Karpas-422 (cell line): ENCODE measurements around the gene RYR2. TPM values are rescaled to one million over a fixed set of nuclear protein-coding genes. Genes with fewer than 3 reads are reported as not detected.

ENCODE experiments used
- DNase-seq: peaks from one replicate; pipeline ENCODE4 v3.0.0-alpha.2; 2015
- H2AFZ ChIP-seq: fragments of 200-600 bp; sonication (generic); 2 replicates; pipeline ENCODE4 v1.6.1; 2014; ENCODE audit warnings: antibody characterized with exemption, low read length, mixed read lengths
- H3K27ac ChIP-seq: fragments of 200-600 bp; sonication (generic); 2 replicates; pipeline ENCODE4 v1.5.1; 2014; ENCODE audit warnings: mild to moderate bottlenecking, low read length, moderate library complexity
- H3K27me3 ChIP-seq: fragments of 200-600 bp; sonication (generic); 2 replicates; pipeline ENCODE4 v1.6.1; 2014; ENCODE audit warnings: low read length, mixed read lengths
- H3K36me3 ChIP-seq: fragments of 200-600 bp; sonication (generic); 2 replicates; pipeline ENCODE4 v1.6.1; 2014; ENCODE audit warnings: low read length, mixed read lengths; ENCODE audit not compliant: insufficient read depth
- H3K4me1 ChIP-seq: fragments of 200-600 bp; sonication (generic); 2 replicates; pipeline ENCODE4 v1.6.1; 2014; ENCODE audit warnings: mild to moderate bottlenecking, low read length, mixed read lengths
- H3K4me2 ChIP-seq: fragments of 200-600 bp; sonication (generic); 2 replicates; pipeline ENCODE4 v1.6.1; 2014; ENCODE audit warnings: low read length, low read depth, mild to moderate bottlenecking; ENCODE audit not compliant: poor library complexity, severe bottlenecking
- H3K4me3 ChIP-seq: fragments of 200-600 bp; sonication (generic); 2 replicates; pipeline ENCODE4 v1.5.1; 2014; ENCODE audit warnings: mild to moderate bottlenecking, antibody characterized with exemption, low read length, mixed read lengths
- H3K79me2 ChIP-seq: fragments of 200-600 bp; sonication (generic); 2 replicates; pipeline ENCODE4 v1.6.1; 2014; ENCODE audit warnings: mild to moderate bottlenecking, low read length, mixed read lengths
- H3K9ac ChIP-seq: fragments of 200-600 bp; sonication (generic); 2 replicates; pipeline ENCODE4 v1.6.0; 2014; ENCODE audit warnings: low read length
- H3K9me2 ChIP-seq: fragments of 200-600 bp; sonication (generic), shearing (Covaris generic); replicated peaks from 2 replicates; pipeline ENCODE4 v1.6.0; 2014; ENCODE audit warnings: mild to moderate bottlenecking, low read length, moderate library complexity; ENCODE audit not compliant: insufficient read depth
- H3K9me3 ChIP-seq: fragments of 300-700, 200-600 bp; sonication (generic); 2 replicates; pipeline ENCODE4 v1.6.1; 2014; ENCODE audit warnings: low read length, mixed read lengths
- H4K20me1 ChIP-seq: fragments of 200-600 bp; sonication (generic); 2 replicates; pipeline ENCODE4 v1.6.1; 2014; ENCODE audit warnings: mild to moderate bottlenecking, antibody characterized with exemption, low read length, low read depth; ENCODE audit not compliant: insufficient read depth
- total RNA-seq: library from RNA; depleted of rRNA; stranded (reverse); fragments of >200 nt; shearing (Covaris generic); gene quantifications from 2 replicates; pipeline ENCODE4 v1.2.3, GENCODE V29; 2014; ENCODE audit warnings: low replicate concordance

RYR2 gene
- total RNA-seq, 1 experiment from 2014 or later, result not detected

DNA sequence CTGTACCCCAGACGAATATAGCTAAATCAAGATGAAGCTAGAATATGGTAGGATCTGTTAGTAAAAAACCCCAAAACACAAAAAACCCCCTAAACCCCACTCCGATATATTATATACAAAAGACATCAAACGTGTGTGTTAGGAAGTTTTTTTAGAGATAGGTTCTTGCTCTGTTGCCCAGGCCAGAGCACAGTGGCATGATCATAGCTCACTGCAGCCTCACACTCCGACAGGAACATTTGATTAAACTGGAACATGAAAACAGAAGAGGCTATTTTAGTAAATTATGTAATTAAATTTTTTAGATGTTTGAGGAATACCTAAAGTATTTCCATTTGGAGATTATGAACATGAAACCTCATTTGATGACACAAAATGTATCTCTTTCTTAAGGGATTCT, 8.2 kb upstream of the RYR2 start:
- Histone ChIP-seq H3K36me3 (no peaks in the 10 kb centered on the region), H2AFZ (no peak overlapping the region), H3K9ac (no peak overlapping the region), H3K9me2 (no peaks in the 10 kb centered on the region), H3K4me1 (peaks cover 9% of the 10 kb centered on the region), H3K27me3 (no peaks in the 10 kb centered on the region), H3K4me3 (no peak overlapping the region), H4K20me1 (no peaks in the 10 kb centered on the region), H3K79me2 (no peaks in the 10 kb centered on the region), H3K9me3 (no peaks in the 10 kb centered on the region), H3K27ac (no peak overlapping the region), H3K4me2 (no peak overlapping the region)
- no peak for DNase-seq

DNA sequence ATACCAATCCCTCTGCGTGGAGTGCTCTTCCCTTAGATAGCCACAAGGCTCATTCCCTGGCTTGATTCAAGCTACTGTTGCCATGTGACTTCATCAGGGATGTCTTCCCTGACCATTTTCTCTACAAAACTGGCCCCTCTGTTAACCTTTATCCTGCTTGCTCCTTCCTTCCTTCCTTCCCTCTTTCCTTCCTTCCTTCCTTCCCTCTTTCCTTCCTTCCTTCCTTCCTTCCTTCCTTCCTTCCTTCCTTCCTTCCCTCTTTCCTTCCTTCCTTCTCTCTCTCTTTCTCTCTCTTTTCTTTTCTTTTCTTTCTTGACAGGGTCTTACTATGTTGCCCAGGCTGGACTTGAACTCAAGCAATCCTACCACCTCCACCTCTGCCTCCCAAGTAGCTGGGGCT, 6.2 kb upstream of the RYR2 start:
- no peaks in the 10 kb centered on the region for H3K9me3 ChIP-seq
- H3K27ac ChIP-seq, result no peak overlapping the region
- DNase-seq, result no peak
- no peaks in the 10 kb centered on the region for H4K20me1 ChIP-seq
- no peak overlapping the region for H3K9ac ChIP-seq
- no peak overlapping the region for H2AFZ ChIP-seq
- no peaks in the 10 kb centered on the region for H3K36me3 ChIP-seq
- H3K79me2 ChIP-seq, result no peaks in the 10 kb centered on the region
- peaks cover 9% of the 10 kb centered on the region for H3K4me1 ChIP-seq
- H3K4me3 ChIP-seq, result no peak overlapping the region
- H3K4me2 ChIP-seq, result no peak overlapping the region
- no peaks in the 10 kb centered on the region for H3K9me2 ChIP-seq
- H3K27me3 ChIP-seq, result no peaks in the 10 kb centered on the region

DNA sequence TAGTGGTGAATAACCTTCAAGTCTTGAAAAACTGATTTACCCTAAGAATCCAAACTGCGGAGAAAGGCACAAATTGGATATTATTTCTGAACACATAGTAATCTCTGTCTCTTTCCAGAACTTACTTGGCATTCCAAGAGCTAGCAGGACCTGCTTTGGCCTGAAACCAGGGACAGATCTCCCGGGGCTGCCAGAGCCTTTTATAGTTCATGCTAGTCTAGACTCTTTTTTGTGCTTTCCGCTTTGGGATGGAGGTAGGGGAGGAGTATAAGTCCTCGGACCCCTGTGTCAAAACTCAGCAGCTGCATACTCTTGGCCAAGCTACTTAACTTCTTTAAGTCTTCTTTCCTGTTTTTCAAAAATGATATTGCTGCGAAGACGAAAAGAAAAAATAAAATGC, 3.8 kb upstream of the RYR2 start:
- no peaks in the 10 kb centered on the region for H3K9me3 ChIP-seq
- H3K36me3 ChIP-seq, result no peaks in the 10 kb centered on the region
- no peaks in the 10 kb centered on the region for H3K27me3 ChIP-seq
- no peak overlapping the region for H3K27ac ChIP-seq
- H4K20me1 ChIP-seq, result no peaks in the 10 kb centered on the region
- no peak overlapping the region for H3K4me2 ChIP-seq
- no peaks in the 10 kb centered on the region for H3K9me2 ChIP-seq
- H3K79me2 ChIP-seq, result no peaks in the 10 kb centered on the region
- H3K4me1 ChIP-seq, result no peaks in the 10 kb centered on the region
- no peak overlapping the region for H3K9ac ChIP-seq
- no peak for DNase-seq
- H2AFZ ChIP-seq, result no peak overlapping the region
- H3K4me3 ChIP-seq, result no peak overlapping the region

DNA sequence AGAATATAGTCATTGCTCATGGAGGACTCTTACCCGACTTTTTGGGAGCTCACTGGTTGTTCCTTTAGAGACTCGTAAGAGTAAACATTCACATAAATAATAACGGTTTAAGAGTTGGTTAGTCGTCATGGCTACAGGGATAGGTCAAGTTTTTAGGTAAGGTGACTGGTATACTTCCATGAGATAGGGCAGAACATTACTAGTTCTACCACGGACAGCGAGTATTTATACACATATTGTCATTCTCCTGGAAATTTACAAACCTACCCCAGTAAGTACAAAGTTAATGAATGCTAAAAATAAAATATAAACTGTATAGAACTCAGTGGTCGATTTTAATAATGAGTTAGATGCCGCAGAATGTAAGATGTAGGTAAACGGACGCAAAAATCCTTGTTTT, 1.2 kb upstream of the RYR2 start:
- H3K9ac ChIP-seq, result no peak overlapping the region
- no peaks in the 10 kb centered on the region for H3K27me3 ChIP-seq
- H3K79me2 ChIP-seq, result no peaks in the 10 kb centered on the region
- no peaks in the 10 kb centered on the region for H3K9me2 ChIP-seq
- H3K9me3 ChIP-seq, result no peaks in the 10 kb centered on the region
- no peaks in the 10 kb centered on the region for H3K36me3 ChIP-seq
- H3K4me3 ChIP-seq, result no peak overlapping the region
- DNase-seq, result no peak
- no peaks in the 10 kb centered on the region for H4K20me1 ChIP-seq
- no peak overlapping the region for H3K27ac ChIP-seq
- H3K4me1 ChIP-seq, result no peaks in the 10 kb centered on the region
- H3K4me2 ChIP-seq, result no peak overlapping the region
- no peak overlapping the region for H2AFZ ChIP-seq

DNA sequence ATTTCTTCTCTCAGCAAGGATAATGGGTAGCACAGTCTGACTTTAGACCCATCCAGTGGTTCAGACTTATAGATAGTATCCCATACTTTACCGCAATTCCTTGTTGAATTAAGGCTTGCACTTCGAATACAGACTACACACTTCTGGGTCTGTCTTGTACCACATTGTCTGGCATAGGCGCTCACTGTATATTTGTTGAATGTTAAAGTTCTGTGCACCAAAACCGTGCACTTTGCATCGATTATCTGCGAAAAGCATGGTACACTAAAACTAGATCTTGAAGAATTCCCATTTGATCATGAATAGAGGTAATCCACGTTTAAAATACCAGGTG, 556 bp upstream of the RYR2 start:
- Histone ChIP-seq H3K9ac (no peak overlapping the region), H3K36me3 (no peaks in the 10 kb centered on the region), H3K27ac (no peak overlapping the region), H3K9me3 (no peaks in the 10 kb centered on the region), H3K4me1 (no peaks in the 10 kb centered on the region), H4K20me1 (no peaks in the 10 kb centered on the region), H3K9me2 (no peaks in the 10 kb centered on the region), H3K27me3 (no peaks in the 10 kb centered on the region), H3K4me3 (no peak overlapping the region), H2AFZ (no peak overlapping the region), H3K79me2 (no peaks in the 10 kb centered on the region), H3K4me2 (no peak overlapping the region)
- DNase-seq, result no peak

DNA sequence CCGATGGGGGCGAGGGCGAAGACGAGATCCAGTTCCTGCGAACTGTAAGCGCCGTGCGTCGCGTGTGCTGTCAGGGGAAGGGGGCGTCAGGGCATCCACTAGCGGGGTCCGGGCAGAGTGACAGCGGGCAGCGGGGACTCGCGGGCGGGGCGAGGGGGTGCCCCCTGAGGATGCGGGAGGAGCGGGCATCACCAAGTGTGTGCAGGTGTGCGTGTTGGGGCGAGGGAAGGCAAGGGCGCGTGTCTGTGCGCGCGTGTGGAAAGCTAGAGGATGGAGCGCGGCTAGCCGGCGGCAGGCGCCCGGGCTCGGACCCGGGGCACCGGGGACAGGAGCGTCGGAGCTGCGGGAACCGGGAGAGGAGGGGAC, 525 bp downstream of the RYR2 start:
- Histone ChIP-seq H3K4me2 (no peak overlapping the region), H3K9ac (no peak overlapping the region), H3K27me3 (no peaks in the 10 kb centered on the region), H3K27ac (no peak overlapping the region), H2AFZ (no peak overlapping the region), H3K9me2 (no peaks in the 10 kb centered on the region), H3K4me3 (no peak overlapping the region), H3K4me1 (no peaks in the 10 kb centered on the region), H4K20me1 (no peaks in the 10 kb centered on the region), H3K9me3 (no peaks in the 10 kb centered on the region), H3K36me3 (no peaks in the 10 kb centered on the region), H3K79me2 (no peaks in the 10 kb centered on the region)
- DNase-seq, result no peak

DNA sequence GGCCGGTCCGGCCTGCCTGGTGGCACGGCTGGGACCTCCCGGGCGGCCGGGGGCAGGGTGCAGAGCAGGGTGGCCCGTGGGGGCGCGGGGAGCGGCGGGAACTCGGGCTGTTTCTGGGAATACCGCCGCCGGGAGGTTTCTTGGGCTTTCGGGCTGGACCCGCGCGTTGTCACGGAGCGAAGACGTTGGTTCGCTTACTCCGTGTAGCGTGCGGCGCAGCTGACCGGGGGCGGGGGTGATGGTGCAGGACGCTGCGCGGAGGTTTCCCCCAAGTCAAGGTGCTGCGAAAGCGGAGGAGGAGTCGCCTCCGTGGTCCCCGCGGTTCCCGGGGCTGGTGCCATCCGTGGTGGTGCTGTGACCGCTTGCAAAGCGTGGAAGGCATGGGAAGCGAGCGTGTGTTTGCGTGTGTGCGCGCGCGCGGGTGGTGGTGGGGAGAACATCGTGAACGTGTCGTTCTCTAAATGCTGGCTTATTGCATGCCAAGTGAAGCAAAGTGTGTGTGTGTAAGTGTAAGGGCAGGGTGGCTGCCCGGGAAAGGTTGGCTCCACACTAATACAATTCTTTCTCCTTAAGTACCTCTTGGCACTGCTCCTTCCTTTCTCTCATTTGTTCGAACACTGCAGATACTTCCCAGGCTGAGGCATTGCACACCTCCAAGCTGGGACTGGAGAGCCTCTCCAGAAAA, 1.1 kb downstream of the RYR2 start:
- H3K4me2 ChIP-seq, result no peak overlapping the region
- H3K4me3 ChIP-seq, result no peak overlapping the region
- H3K36me3 ChIP-seq, result no peaks in the 10 kb centered on the region
- H3K79me2 ChIP-seq, result no peaks in the 10 kb centered on the region
- no peaks in the 10 kb centered on the region for H3K9me3 ChIP-seq
- no peaks in the 10 kb centered on the region for H3K9me2 ChIP-seq
- no peak for DNase-seq
- no peaks in the 10 kb centered on the region for H4K20me1 ChIP-seq
- no peak overlapping the region for H3K9ac ChIP-seq
- no peak overlapping the region for H2AFZ ChIP-seq
- H3K27me3 ChIP-seq, result no peaks in the 10 kb centered on the region
- no peaks in the 10 kb centered on the region for H3K4me1 ChIP-seq
- no peak overlapping the region for H3K27ac ChIP-seq

DNA sequence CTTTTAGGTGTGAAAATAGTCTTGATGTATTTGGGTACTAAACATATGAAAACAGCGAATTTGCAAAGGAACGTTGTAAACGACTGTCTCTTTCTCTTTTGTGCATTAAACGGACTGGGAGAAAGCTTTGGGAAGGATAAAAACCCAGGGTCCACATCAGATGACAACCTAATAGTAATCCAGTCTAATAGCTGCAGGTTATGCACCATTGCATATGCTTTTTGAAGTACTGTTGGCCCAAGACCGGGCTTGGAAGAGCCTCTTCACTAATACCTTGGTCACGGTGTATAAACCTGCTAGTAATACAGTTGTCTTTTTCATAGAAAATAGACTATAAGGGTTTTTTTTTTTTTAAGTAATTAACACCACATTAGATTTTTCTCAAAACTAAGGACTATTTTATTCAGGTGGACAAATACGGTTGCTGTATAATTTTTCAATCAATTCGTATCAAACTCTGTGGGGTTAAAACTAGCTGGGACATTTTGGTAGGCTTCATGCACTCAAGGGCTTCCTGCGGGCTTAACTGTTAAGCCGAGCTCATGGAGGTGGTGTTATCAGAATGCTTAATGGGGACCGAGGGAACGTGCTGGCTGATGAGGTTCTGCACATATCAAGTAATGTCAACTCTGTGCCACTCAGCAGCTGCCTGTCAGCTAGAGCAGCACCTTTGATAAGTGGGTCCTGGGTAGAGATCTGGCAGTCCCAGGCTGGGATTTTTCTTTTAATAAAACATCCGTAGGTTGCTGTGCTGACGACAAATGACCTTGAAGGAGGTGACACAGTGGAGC, 2.1 kb downstream of the RYR2 start:
- Histone ChIP-seq H3K9me2 (no peaks in the 10 kb centered on the region), H3K79me2 (no peaks in the 10 kb centered on the region), H3K27me3 (no peaks in the 10 kb centered on the region), H3K27ac (no peak overlapping the region), H3K9me3 (no peaks in the 10 kb centered on the region), H3K4me3 (no peak overlapping the region), H2AFZ (no peak overlapping the region), H3K4me2 (no peak overlapping the region), H3K36me3 (no peaks in the 10 kb centered on the region), H3K4me1 (no peaks in the 10 kb centered on the region), H3K9ac (no peak overlapping the region), H4K20me1 (no peaks in the 10 kb centered on the region)
- DNase-seq, result no peak
